HG03064 (cell line): Measurements from ENCODE around the gene DPH5.
A peak's percentile ranks its signal among the peaks of the same experiment; 100 is the strongest.
"Not testable (repeated sequence)": the region's sequence is repeated elsewhere in the genome, so short reads cannot be mapped to it uniquely, and the experiment has no call there.

Source experiments
- ATAC-seq: cut with Tn5 transposase; IDR thresholded peaks from one replicate; pipeline ENCODE4 v1.9.1; 2021; ENCODE audit warnings: low read depth; ENCODE audit not compliant: unreplicated experiment

The DPH5 gene, protein sequence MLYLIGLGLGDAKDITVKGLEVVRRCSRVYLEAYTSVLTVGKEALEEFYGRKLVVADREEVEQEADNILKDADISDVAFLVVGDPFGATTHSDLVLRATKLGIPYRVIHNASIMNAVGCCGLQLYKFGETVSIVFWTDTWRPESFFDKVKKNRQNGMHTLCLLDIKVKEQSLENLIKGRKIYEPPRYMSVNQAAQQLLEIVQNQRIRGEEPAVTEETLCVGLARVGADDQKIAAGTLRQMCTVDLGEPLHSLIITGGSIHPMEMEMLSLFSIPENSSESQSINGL

GRCh38 chr1:101025657-101026429, at the start of gene DPH5:
DPH5 (minus strand) TSS chr1:101025784; CDS start chr1:101025443, 341 bp downstream.
- peak; percentile 76 for ATAC-seq

DNA sequence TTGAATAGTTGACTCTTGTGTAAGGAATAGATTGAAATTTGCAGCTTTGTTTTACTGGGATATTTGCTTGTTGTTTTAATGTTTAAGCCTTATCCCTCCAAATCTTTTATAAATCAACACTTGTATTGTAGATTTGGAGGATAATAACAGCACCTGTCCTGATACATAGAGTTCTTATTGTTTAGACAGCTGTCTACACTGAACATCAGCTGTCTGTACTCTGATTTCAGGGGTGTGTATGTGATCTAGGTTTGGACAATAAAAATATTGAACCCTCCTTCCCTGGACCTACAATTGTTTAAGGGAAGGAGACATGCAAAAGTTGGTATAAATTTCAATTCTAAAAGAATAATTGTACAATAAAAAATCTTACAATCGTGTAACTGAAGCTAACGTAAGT, 48.3 kb upstream of the DPH5 start:
- ATAC-seq, result no peak

GRCh38 chr1:101071470-101071891, 45.9 kb upstream of the DPH5 start:
- ATAC-seq, result no peak

DNA sequence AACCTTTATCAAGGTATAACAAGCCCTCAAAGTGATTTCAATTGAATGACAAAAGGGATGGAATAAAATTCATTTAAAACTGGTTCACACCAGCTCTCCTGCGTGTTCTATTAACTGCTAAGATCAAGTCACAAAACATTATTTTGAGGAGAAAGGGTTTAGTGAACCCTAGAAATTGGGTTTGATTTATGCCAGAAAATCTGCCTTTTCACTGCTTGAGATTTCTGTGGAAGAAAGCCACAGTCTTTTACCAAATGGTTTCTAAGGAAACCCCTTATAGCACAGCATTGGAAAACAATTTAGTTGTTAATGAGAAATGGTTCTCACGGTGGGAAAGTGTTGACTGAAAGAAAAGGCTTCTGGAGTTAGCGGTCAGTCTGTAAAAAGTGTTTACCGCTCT, 43.6 kb upstream of the DPH5 start:
- ATAC-seq, result no peak

GRCh38 chr1:101066937-101067335, 41.4 kb upstream of the DPH5 start:
- ATAC-seq, result not testable (repeated sequence)

- ATAC-seq, result no peak
Observed at GRCh38 chr1:101066260-101066936, 40.8 kb upstream of the DPH5 start.

- no peak for ATAC-seq
Observed at GRCh38 chr1:101065575-101065974, 40.0 kb upstream of the DPH5 start.

DNA sequence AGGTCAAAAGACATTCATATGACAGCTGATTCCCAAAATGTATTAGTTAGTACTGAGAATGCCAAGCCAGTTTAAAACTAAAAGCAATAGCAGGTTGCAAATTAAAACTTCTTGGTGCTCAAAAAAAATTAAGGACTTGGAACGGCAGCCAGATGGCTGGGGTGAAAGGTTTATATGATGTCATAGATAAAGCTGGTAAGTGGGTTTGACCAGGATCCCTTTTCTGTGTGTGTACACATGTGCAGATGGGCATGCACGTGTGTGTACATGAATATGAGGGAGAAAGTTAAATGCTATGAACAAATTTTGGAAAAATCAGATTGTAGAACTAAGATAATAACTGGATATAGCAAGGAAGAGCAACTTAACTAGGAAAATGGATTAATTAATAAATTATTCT, 39.1 kb upstream of the DPH5 start:
- ATAC-seq, result no peak

DNA sequence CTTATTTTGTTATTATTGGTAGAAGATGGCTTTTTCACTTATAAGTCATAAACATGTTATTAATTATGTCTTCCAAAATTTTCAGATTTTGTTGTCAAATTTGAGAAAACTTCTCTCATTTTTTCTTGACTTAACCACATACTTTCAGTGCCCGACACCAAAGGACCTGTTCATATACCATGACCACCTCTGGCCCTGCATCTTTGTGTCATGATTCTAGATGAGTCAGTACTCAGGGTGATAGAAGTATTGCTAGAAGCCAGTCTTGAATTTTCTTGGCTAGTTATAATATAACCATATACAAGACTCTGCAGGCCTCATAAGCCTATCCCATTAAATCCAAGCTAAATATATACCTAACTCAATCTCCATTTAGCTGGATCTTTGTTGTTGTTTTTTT, 35.4 kb upstream of the DPH5 start:
- ATAC-seq, result peak; percentile 81

GRCh38 chr1:101059945-101060542, 34.5 kb upstream of the DPH5 start:
- ATAC-seq, result no peak

- ATAC-seq, result no peak
Observed at GRCh38 chr1:101055623-101056022, 30.0 kb upstream of the DPH5 start.

DNA sequence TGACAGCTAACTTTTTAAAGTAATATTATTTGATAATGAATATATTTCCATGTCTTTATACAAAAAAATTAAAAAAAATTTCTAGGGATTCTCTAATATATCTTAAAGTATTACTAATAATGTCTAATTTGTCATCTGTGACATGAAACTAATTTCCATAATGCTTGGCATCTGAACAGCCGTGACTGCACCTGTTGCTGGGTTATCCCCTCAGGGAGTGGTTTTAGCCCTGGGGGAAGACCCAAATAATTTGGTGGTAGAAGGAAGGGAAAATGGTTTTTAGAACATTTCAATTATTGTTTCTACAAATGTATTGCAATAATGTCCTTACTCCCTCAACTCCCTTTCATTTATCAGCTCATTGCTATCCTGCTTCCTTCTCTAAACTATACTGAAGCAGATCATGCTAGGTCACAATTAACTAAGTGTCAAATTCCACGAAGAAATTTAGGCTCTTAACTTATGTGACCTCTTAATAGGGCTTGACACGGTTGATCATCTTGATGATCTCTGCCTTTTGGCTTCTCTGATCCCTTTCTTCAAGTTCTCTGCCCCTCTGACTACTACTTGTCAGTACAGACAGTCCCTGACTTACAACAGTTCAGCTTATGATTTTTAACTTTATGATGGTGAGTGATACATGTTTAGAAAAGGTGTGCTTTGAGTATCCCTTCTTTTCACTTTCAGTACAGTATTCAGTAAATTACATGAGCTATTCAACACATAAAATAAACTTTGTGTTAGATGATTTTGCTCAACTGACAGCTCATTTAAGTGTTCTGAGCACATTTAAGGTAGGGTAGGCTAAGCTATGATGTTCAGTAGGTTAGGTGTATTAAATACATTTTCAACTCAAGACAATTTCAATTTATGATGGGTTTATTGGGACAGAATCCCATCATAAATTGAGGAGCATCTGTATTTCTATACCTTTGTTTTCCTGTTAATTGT, 26.4 kb upstream of the DPH5 start:
- peak; percentile 84 for ATAC-seq

DNA sequence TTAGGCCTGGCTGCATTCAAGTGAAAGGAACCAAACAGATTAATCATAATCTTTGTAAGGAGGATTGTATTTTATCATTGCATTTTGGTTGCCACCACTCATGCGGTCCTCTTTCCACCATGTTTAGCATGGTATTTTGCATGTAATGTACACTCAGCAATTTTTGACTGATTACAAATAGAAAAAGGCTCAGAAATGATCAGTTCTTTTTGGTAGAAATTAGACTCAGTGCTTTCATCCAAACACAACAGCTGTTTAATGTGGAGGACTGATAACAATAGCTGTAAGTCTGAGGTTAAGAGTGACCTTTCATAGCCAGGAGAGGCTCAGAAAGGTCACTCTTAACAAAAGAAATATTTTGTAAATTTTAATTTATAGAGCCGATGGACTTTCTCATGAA, 25.3 kb upstream of the DPH5 start:
- no peak for ATAC-seq

DNA sequence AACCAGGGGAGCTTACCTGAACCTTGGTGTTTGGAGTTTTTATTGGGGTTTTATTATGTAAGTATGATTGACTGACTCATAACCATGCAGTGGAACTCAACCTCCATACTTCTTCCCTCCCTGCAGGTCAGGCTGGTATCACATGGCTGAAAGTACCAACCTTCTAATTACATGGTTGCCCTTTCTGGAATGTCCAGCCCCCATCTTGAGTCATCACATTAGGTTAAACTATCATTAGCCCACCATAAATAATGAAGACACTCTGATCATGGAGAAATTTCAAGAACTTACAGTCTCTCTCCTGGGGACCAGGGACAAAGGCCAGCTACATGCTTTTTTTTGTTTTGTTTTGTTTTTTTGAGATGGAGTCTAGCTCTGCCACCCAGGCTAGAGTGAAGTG, 19.2 kb upstream of the DPH5 start:
- no peak for ATAC-seq

DNA sequence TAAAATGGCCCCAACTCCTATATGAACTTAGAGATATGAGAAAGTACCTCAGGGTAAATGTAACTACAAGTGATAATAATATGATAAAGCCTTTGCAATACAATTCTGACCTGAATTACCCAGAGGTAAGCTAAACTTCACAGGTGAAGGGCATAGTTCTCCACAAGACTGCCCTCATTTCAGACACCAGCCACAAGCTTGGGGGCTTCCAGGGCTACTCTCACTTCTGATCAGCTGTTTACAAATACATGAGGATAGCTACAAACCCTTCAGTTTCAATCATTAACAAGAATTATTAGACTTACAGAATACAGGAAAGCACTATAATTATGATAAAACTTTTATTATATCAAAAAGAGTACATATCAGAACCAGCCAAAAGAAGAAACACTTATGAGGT, 18.7 kb upstream of the DPH5 start:
- ATAC-seq, result no peak

- no peak for ATAC-seq
Observed at GRCh38 chr1:101043776-101044175, 18.2 kb upstream of the DPH5 start.

- no peak for ATAC-seq
Observed at GRCh38 chr1:101041300-101041699, 15.7 kb upstream of the DPH5 start.

DNA sequence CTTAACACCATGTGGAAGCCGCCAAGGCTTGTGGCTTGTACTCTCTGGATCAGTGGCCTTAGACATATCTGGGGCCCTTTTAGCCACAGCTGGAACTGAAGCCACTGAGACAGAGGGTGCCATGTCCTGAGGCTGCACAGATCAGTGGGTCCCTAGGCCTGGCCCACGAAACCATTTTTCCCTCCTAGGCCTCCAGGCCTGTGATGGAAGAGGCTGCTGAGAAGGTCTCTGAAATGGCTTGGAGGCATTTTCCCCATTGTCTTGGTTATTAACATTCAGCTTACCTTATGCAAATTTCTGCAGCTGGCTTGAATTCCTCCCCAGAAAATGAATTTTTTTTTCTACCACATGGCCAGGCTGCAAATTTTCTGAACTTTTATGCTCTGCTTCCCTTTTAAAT, 15.1 kb upstream of the DPH5 start:
- no peak for ATAC-seq

- no peak for ATAC-seq
Observed at GRCh38 chr1:101039245-101039644, 13.7 kb upstream of the DPH5 start.

DNA sequence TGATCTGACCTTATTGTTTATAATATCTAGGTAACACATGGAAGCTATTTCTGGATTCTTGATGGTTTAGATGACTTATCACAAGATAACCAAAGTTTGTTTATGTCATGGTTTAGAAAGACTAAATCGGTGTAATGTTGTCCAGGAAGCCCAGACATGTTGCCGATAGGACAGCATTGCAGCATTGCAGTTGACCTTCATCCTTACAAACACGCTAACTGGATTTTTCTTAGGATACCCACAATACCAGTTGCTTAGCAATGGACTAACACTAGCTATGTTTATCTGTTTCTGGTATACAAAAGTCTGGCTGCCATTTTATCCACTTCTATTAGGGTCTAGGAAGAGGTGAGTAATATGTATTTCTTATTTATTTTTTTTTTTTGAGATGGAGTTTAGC, 11.7 kb upstream of the DPH5 start:
- no peak for ATAC-seq
